H1 (cell line): ENCODE results near the gene GID4. TPM values are rescaled to one million over a fixed set of nuclear protein-coding genes. Genes with fewer than 3 reads are reported as not detected.

Experiments
- CTCF ChIA-PET: fragments of 300-600 bp; sonication (Branson Sonifier 250); formaldehyde crosslinking; loops from one replicate; lab custom pipeline; 2021; ENCODE audit not compliant: partially characterized antibody; lab: Charles Lee
- POLR2A ChIA-PET: fragments of 300-600 bp; sonication (Branson Sonifier 250); formaldehyde crosslinking; loops from one replicate; lab custom pipeline; 2021; ENCODE audit warnings: inconsistent platforms; ENCODE audit not compliant: partially characterized antibody; lab: Charles Lee
- DNase-seq, 2 experiments: peaks; one replicate each; pipeline versions ENCODE4 v3.0.0 to v3.0.0-alpha.2; 2010 to 2022; ENCODE audit warnings: low spot score in 2 of 2, low read depth in 1 of 2, mixed read lengths in 1 of 2
- FAIRE-seq: peaks from 2 replicates; lab custom pipeline; 2011; peaks lifted over from hg19 to GRCh38; lab: Jason Lieb, UNC
- H2AFZ ChIP-seq: 2 replicates; pipeline ENCODE4 v1.8.1; 2012; ENCODE audit warnings: low read length, inconsistent platforms
- H2AK5ac ChIP-seq: 2 replicates; pipeline ENCODE4 v1.6.1; 2013; ENCODE audit warnings: low read depth, low read length
- H2BK120ac ChIP-seq: replicated peaks from 2 replicates; pipeline ENCODE3; 2013; ENCODE audit warnings: low read depth, low read length, inconsistent platforms
- H2BK12ac ChIP-seq: 2 replicates; pipeline ENCODE4 v1.6.1; 2013; ENCODE audit warnings: low read depth, low read length
- H2BK15ac ChIP-seq: 2 replicates; pipeline ENCODE4 v1.6.1; 2013; ENCODE audit warnings: low read length
- H2BK20ac ChIP-seq: 2 replicates; pipeline ENCODE4 v1.6.1; 2013; ENCODE audit warnings: low read length
- H2BK5ac ChIP-seq: 2 replicates; pipeline ENCODE4 v1.6.1; 2013; ENCODE audit warnings: low read depth, low read length
- H3K14ac ChIP-seq: 2 replicates; pipeline ENCODE4 v1.6.1; 2013; ENCODE audit warnings: inconsistent platforms; ENCODE audit not compliant: insufficient read length
- H3K18ac ChIP-seq: 2 replicates; pipeline ENCODE4 v1.6.1; 2013; ENCODE audit warnings: low read length; ENCODE audit errors: extremely low read depth
- H3K23ac ChIP-seq: 2 replicates; pipeline ENCODE4 v1.6.1; 2013; ENCODE audit warnings: inconsistent platforms; ENCODE audit not compliant: insufficient read length
- H3K23me2 ChIP-seq: 2 replicates; pipeline ENCODE4 v1.6.1; 2013; ENCODE audit warnings: low read depth, low read length
- H3K27ac ChIP-seq: 2 replicates; pipeline ENCODE4 v1.6.1; 2011; ENCODE audit warnings: low read depth, low read length, inconsistent platforms
- H3K27me3 ChIP-seq, 4 experiments: replicated peaks in 1 of 4; 1 replicate in 1 of 4; 2 replicates in 3 of 4; pipeline versions ENCODE4 v1.6.1 to v1.8.1; 2011 to 2013; ENCODE audit warnings: low read length in 3 of 4, mild to moderate bottlenecking in 3 of 4, inconsistent platforms in 2 of 4, mixed read lengths in 2 of 4, moderate library complexity in 1 of 4; ENCODE audit not compliant: control insufficient read depth in 3 of 4, insufficient read depth in 3 of 4; ENCODE audit errors: extremely low read depth in 1 of 4
- H3K36me3 ChIP-seq, 4 experiments: 2 replicates each; pipeline versions ENCODE4 v1.6.1 to v1.8.1; 2011 to 2013; ENCODE audit warnings: mild to moderate bottlenecking in 4 of 4, low read length in 3 of 4, moderate library complexity in 2 of 4, control low read depth in 1 of 4, inconsistent platforms in 1 of 4; ENCODE audit not compliant: insufficient read depth in 4 of 4, control insufficient read depth in 2 of 4
- H3K4ac ChIP-seq: replicated peaks from 2 replicates; pipeline ENCODE3; 2013; ENCODE audit warnings: low read length, low read depth, mixed read lengths, inconsistent platforms; ENCODE audit not compliant: insufficient read length
- H3K4me1 ChIP-seq, 4 experiments: replicated peaks in 1 of 4; 1 replicate in 1 of 4; 2 replicates in 3 of 4; pipeline versions ENCODE4 v1.6.1 to v1.8.1; 2011 to 2013; ENCODE audit warnings: low read length in 3 of 4, inconsistent platforms in 2 of 4, mixed read lengths in 1 of 4; ENCODE audit not compliant: insufficient read depth in 4 of 4, control insufficient read depth in 3 of 4
- H3K4me2 ChIP-seq, 2 experiments: 2 replicates each; pipeline versions ENCODE4 v1.6.1 to v1.8.1; 2011 to 2013; ENCODE audit warnings: low read depth in 2 of 2, low read length in 2 of 2, control low read depth in 1 of 2, inconsistent platforms in 1 of 2, mild to moderate bottlenecking in 1 of 2; ENCODE audit not compliant: insufficient read depth in 1 of 2
- H3K4me3 ChIP-seq, 4 experiments: fragments of 200-600, 300-600 bp in 1 of 4; sonication (generic), shearing (Covaris generic), sonication (Bioruptor Twin) in 1 of 4; 2 replicates each; pipeline versions ENCODE4 v1.5.1 to v1.8.1; 2011 to 2016; ENCODE audit warnings: low read length in 4 of 4, low read depth in 3 of 4, control low read depth in 2 of 4, inconsistent platforms in 2 of 4, mild to moderate bottlenecking in 2 of 4, mixed read lengths in 1 of 4, moderate library complexity in 1 of 4; ENCODE audit not compliant: insufficient read depth in 2 of 4; ENCODE audit errors: extremely low read depth in 1 of 4
- H3K56ac ChIP-seq: replicated peaks from 2 replicates; pipeline ENCODE3; 2013; ENCODE audit warnings: low read depth, mild to moderate bottlenecking, mixed read lengths, low read length, inconsistent platforms; ENCODE audit not compliant: insufficient read length
- H3K79me1 ChIP-seq: 2 replicates; pipeline ENCODE4 v1.6.1; 2013; ENCODE audit warnings: low read depth, low read length, control low read depth
- H3K79me2 ChIP-seq, 2 experiments: 2 replicates each; pipeline versions ENCODE4 v1.6.1 to v1.8.1; 2012 to 2013; ENCODE audit warnings: low read length in 2 of 2, mild to moderate bottlenecking in 2 of 2, inconsistent platforms in 1 of 2; ENCODE audit not compliant: insufficient read depth in 2 of 2, control insufficient read depth in 1 of 2
- H3K9ac ChIP-seq, 4 experiments: replicated peaks in 1 of 4; 1 replicate in 1 of 4; 2 replicates in 3 of 4; pipeline versions ENCODE4 v1.6.1 to v1.8.1; 2011 to 2013; ENCODE audit warnings: low read depth in 3 of 4, low read length in 3 of 4, control low read depth in 2 of 4, mild to moderate bottlenecking in 2 of 4, moderate library complexity in 2 of 4, inconsistent platforms in 1 of 4; ENCODE audit errors: extremely low read depth in 1 of 4
- H3K9me3 ChIP-seq, 2 experiments: 2 replicates each; pipeline versions ENCODE4 v1.6.1 to v1.8.1; 2012 to 2013; ENCODE audit warnings: mild to moderate bottlenecking in 2 of 2, moderate library complexity in 2 of 2, control low read depth in 1 of 2, inconsistent platforms in 1 of 2, low read depth in 1 of 2, low read length in 1 of 2, mixed read lengths in 1 of 2; ENCODE audit not compliant: insufficient read depth in 2 of 2
- H4K20me1 ChIP-seq, 2 experiments: replicated peaks in 1 of 2; 2 replicates each; pipeline versions ENCODE3 to v1.8.1; 2011 to 2013; ENCODE audit warnings: inconsistent platforms in 2 of 2, low read length in 2 of 2, mild to moderate bottlenecking in 1 of 2; ENCODE audit not compliant: insufficient read depth in 2 of 2, control insufficient read depth in 1 of 2
- H4K5ac ChIP-seq: 2 replicates; pipeline ENCODE4 v1.6.1; 2013; ENCODE audit warnings: low read length, low read depth, mixed read lengths, inconsistent platforms; ENCODE audit not compliant: insufficient read length
- H4K8ac ChIP-seq: 2 replicates; pipeline ENCODE4 v1.8.0; 2013; ENCODE audit warnings: mild to moderate bottlenecking, moderate library complexity, low read length, inconsistent platforms; ENCODE audit not compliant: insufficient read depth; ENCODE audit errors: extremely low read depth
- H4K91ac ChIP-seq: replicated peaks from 2 replicates; pipeline ENCODE3; 2013; ENCODE audit warnings: low read length, mixed read lengths, inconsistent platforms; ENCODE audit not compliant: insufficient read length
- ATF2 ChIP-seq: IDR thresholded peaks from 2 replicates; pipeline ENCODE4 v1.6.1; 2012; ENCODE audit warnings: low read length, inconsistent platforms
- CEBPB ChIP-seq: IDR thresholded peaks from 2 replicates; pipeline ENCODE4 v1.6.1; 2012; ENCODE audit warnings: low read depth, low read length
- CTCF ChIP-seq, 3 experiments: IDR thresholded peaks; 1 replicate in 2 of 3; 2 replicates in 1 of 3; pipeline versions ENCODE4 v1.5.1 to v1.6.1; 2011; ENCODE audit warnings: low read length in 3 of 3, mild to moderate bottlenecking in 3 of 3, inconsistent platforms in 2 of 3, low read depth in 1 of 3, moderate library complexity in 1 of 3; ENCODE audit not compliant: insufficient read depth in 1 of 3; ENCODE audit errors: control extremely low read depth in 1 of 3
- RFX5 ChIP-seq: IDR thresholded peaks from 2 replicates; pipeline ENCODE4 v1.6.1; 2011; ENCODE audit warnings: low read depth, low read length, improper control_type of control experiment, borderline replicate concordance
- RXRA ChIP-seq: IDR thresholded peaks from 2 replicates; pipeline ENCODE4 v1.6.1; 2011; ENCODE audit warnings: low read depth, mild to moderate bottlenecking, low read length, moderate library complexity; ENCODE audit not compliant: insufficient read depth
- SIN3A ChIP-seq, 2 experiments: IDR thresholded peaks in 1 of 2; conservative IDR thresholded peaks in 1 of 2; 2 replicates each; pipeline ENCODE4 v1.6.1; 2011 to 2012; ENCODE audit warnings: low read length in 2 of 2, improper control_type of control experiment in 1 of 2, low read depth in 1 of 2, mild to moderate bottlenecking in 1 of 2
- USF2 ChIP-seq: IDR thresholded peaks from 2 replicates; pipeline ENCODE4 v1.6.1; 2011; ENCODE audit warnings: low read length, improper control_type of control experiment
- YY1 ChIP-seq: IDR thresholded peaks from 2 replicates; pipeline ENCODE4 v1.6.1; 2011; ENCODE audit warnings: low read depth, mild to moderate bottlenecking, low read length
- WGBS, 2 experiments: shearing (Covaris generic) in 1 of 2; methylation state at CpG; one replicate each; pipeline versions ENCODE4 v1.1.6 to v1.1.7; 2013 to 2015; ENCODE audit warnings: low lambda C conversion rate in 2 of 2, mixed read lengths in 2 of 2, inconsistent platforms in 1 of 2, low coverage in 1 of 2, missing lambda C conversion rate in 1 of 2; ENCODE audit not compliant: insufficient replicate concordance in 2 of 2, insufficient coverage in 1 of 2, insufficient read length in 1 of 2; ENCODE audit errors: extremely low coverage in 1 of 2, missing lambda C conversion rate in 1 of 2; 5-methylcytosine and 5-hydroxymethylcytosine counted together
- polyA plus RNA-seq, 7 experiments: library from polyadenylated mRNA; depleted of rRNA in 3 of 7; stranded (reverse) in 5 of 7; unstranded in 2 of 7; fragments of >200 nt in 5 of 7; fragments of 200-250 nt in 2 of 7; gene quantifications; 1 replicate in 5 of 7; 2 replicates in 1 of 7; 4 replicates in 1 of 7; pipeline versions ENCODE4 v1.2.1 to v1.2.3, GENCODE V29; 2011 to 2013; ENCODE audit warnings: missing spikeins in 2 of 7, mixed read lengths in 2 of 7
- total RNA-seq: library from RNA; stranded (reverse); fragmentation: NEBNext Ultra II Directional; extraction: Animal tissue kit (Norgen Biotek cat#: 25700); gene quantifications from 2 replicates; pipeline ENCODE4 v1.2.1, GENCODE V29; 2021

GID4 gene
- total and polyA plus RNA-seq, 2 of the 8 experiments (the other 6 are each of a cell fraction or from before 2014, with no cell fraction given): 5.6 to 15.0 TPM

- CTCF ChIA-PET: interaction anchor here (1.2 kb wide), 1 partner anchor 11 kb away, joined by 3 read pairs; no protein-coding TSS in a partner anchor
- DNase-seq: no peak
- TF ChIP-seq YY1: no peak
- no peak for TF ChIP-seq RXRA
- no peak for TF ChIP-seq USF2
- no peak for TF ChIP-seq ATF2
- no peak for TF ChIP-seq SIN3A (conservative IDR thresholded peaks at IDR 0.05 in 1 of 2, IDR thresholded peaks at IDR 0.05 in 1 of 2; ENCODE audit: low read depth in 1 of 2, low read length in 2 of 2)
- TF ChIP-seq CTCF (IDR thresholded peaks at IDR 0.05; ENCODE audit: control extremely low read depth in 1 of 3, insufficient read depth in 1 of 3, low read depth in 1 of 3, low read length in 3 of 3): no peak
- no peak for TF ChIP-seq CEBPB
- TF ChIP-seq RFX5: no peak
Observed at GRCh38 chr17:18015593-18015992, 23.6 kb upstream of the GID4 start.

More at GRCh38 chr17:18015593-18015992, 23.6 kb upstream of the GID4 start:
- Histone ChIP-seq H4K91ac (no peak overlapping the region), H3K56ac (no peak overlapping the region), H3K36me3 (no peaks in the 10 kb centered on the region; a peak in 1 of 8 replicates), H2BK12ac (no peak overlapping the region), H3K4me3 (no peak overlapping the region), H4K5ac (no peak overlapping the region), H2BK120ac (no peak overlapping the region), H3K27me3 (no peaks in the 10 kb centered on the region), H4K8ac (no peak overlapping the region), H2AFZ (no peak overlapping the region), H3K4ac (no peak overlapping the region), H3K79me2 (no peaks in the 10 kb centered on the region), H2BK5ac (no peak overlapping the region), H3K27ac (no peak overlapping the region), H3K4me2 (no peak overlapping the region), H2AK5ac (no peak overlapping the region), H2BK15ac (no peak overlapping the region), H3K9ac (no peak overlapping the region), H3K18ac (no peak overlapping the region), H3K23ac (no peak overlapping the region), H2BK20ac (no peak overlapping the region), H3K79me1 (0 out of 2 replicates have a peak, but pooled peaks cover 2% of the 10 kb centered on the region), H3K9me3 (no peaks in the 10 kb centered on the region), H3K14ac (no peak overlapping the region), H3K23me2 (no peaks in the 10 kb centered on the region), H4K20me1 (peaks cover 0 to 2% of the 10 kb centered on the region in 2 experiments), H3K4me1 (no peaks in the 10 kb centered on the region)
- WGBS, 2 experiments: 99% methylated on average over 5 of the region's 5 CpGs; no CpG with 5 or more reads in 1 of the 2 experiments
- POLR2A ChIA-PET: interaction anchor here (3.6 kb wide), 1 partner anchor 8 kb away, joined by 16 read pairs; no protein-coding TSS in a partner anchor
- FAIRE-seq: no peak
